GM21381 (cell line): ENCODE data around the gene NAA35.
"Not testable (repeated sequence)": the region's sequence is repeated elsewhere in the genome, so short reads cannot be mapped to it uniquely, and the experiment has no call there.

Source experiments
- ATAC-seq: cut with Tn5 transposase; IDR thresholded peaks from one replicate; pipeline ENCODE4 v1.9.1; 2021; ENCODE audit warnings: mild to moderate bottlenecking, moderate library complexity; ENCODE audit not compliant: unreplicated experiment

The NAA35 gene

DNA sequence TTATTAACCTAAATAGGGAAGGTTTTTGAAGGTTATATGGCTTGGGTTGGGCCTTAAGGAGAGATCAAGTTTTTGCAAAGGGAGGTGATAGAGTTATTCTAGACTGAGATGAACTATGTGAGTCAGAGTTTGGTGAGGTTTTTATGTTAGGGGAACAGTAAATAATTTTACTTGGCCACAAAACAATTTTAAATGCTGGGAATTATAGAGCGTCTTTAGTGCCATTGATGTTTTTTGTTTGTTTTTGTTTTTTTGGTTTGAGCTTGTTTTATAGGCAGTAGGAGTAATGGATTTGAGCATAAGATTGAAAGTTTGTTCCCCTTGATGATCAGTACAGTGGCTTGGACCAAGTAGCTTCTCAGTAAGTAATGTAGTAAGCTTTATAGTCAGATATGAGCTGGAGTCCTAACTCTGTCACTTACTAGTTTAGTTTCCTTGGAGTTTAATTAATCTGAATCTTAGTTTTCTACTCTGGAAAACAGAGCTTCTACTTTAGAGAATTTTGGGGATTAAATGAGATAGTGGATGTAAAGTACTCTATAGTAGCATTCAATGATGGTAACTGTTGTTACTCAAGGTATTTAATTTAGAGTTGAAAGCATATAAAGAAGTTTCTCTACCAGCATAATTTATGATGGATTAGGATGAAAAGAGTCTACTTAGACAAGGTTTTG is 2.9 kb downstream of the NAA35 start:
- ATAC-seq: no peak

DNA sequence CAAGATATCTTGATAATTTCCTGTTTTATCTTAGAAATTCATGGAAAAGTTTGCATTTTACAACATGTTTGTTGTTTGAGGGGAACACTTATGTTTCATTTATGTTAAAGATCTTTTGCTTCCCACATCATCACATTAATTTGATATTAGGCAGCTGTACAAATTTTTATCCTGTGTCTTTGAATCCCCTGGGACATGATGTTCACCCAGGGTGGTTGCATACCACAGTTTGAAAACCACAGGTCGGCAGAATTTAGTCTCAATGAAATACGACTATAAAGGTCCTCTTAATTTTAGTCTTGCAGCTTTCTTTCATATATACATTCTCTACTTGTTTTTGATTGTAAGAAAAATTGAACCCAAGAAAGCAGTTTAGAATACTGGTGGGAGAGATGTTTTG is 3.7 kb downstream of the NAA35 start:
- no peak for ATAC-seq

DNA sequence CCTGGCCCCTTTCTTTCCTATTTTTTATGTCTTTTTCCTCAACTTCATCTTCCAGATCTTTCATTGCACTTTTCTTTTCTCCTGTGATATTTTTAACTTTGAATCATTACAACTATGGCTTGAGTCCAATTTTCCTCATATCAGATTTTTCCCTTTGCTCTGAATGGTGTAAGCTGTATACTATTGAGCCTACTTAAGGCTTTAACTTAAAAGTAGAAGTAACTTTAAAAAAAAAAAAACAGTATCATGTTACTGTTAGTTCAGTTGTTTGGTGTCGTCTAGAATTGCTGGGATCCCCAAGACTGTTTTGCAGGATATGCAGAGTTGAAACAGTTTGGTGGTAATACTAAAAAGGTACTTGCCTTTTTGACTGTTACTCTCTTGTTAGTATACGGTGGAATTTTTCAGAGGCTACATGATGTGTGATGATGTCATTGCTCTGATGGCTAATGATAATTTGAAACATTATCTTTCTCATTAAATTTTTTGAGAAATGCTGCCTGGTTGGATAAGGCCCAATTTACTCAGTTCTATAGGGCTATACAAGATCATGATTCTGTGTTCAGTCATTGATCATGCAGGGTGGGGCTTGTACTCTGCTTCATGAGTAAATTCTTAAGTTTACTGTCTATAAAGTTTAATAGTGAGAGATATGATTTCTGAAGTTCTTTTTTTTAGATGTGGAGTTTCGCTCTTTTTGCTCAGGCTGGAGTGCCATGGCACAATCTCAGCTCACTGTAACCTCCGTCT is 8.8 kb downstream of the NAA35 start:
- ATAC-seq: no peak

- ATAC-seq: no peak
These were observed 19.0 kb downstream of the NAA35 start for GRCh38 chr9:85959955-85960354.

DNA sequence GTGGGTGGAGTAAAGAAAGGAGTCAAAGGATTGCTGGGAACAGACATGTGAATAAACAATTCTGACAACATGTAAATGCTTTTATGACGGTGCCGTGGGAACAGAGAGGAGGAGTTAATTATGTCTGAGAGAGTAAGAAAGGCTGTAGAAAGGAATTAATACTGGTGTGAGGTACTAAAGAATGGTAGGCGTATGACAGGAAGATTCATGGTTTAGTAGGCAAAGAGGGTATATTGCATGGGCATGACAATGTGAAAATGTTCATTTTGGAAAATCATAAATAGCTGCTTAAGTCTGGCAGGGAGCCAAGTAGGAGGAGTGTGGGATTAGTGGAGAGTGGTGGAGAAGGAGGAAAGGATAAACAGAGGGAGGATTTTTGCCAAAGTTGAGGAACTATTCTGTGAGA is 19.7 kb downstream of the NAA35 start:
- ATAC-seq: no peak

DNA sequence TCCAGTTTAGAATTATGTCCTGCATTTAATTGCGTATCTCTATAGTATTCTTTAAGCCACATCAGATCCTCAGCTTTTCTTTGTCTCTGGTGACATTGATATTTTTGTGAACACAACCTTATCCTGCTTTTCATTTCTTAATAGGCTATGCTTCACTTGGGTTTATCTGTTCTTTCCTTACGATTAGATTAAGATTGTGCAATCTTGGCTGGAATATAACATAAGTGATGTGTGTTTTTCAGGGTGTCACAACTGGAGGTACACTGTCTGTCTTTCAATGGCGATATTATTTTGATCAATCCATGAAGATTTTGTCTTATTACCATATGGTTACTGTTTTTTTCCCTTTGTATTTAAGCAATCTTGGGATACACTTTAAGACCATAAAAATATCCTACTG is 23.6 kb downstream of the NAA35 start:
- no peak for ATAC-seq

- ATAC-seq: no peak
These were observed 24.0 kb downstream of the NAA35 start for GRCh38 chr9:85964949-85965348.

- ATAC-seq: no peak
These were observed 28.8 kb downstream of the NAA35 start for GRCh38 chr9:85969727-85970126.

GRCh38 chr9:85971731-85972130 is 30.8 kb downstream of the NAA35 start:
- no peak for ATAC-seq

- no peak for ATAC-seq
These were observed 32.3 kb downstream of the NAA35 start for GRCh38 chr9:85973238-85973637.

- ATAC-seq: not testable (repeated sequence)
These were observed 33.2 kb downstream of the NAA35 start for GRCh38 chr9:85974055-85974547.

DNA sequence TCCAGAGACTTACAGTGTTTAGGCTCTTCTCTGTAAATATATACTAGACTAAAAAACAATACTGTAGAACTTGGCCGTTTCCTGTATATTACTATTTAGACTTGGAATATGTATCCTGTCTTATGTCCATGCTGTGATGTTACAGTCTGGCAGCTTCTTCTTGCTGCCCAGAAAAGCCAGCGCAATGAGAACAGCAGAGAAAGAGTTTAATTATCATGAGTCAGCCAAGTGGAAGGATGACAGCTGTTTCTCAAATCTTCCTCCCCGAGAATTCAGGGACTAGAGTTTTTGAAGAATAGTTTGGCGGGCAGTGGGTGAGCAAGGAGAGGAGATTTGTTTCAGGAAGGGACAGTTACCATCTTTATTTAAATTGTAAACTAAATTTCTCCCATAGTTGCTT is 37.5 kb downstream of the NAA35 start:
- ATAC-seq: no peak

- no peak for ATAC-seq
These were observed 40.4 kb downstream of the NAA35 start for GRCh38 chr9:85981369-85981768.

DNA sequence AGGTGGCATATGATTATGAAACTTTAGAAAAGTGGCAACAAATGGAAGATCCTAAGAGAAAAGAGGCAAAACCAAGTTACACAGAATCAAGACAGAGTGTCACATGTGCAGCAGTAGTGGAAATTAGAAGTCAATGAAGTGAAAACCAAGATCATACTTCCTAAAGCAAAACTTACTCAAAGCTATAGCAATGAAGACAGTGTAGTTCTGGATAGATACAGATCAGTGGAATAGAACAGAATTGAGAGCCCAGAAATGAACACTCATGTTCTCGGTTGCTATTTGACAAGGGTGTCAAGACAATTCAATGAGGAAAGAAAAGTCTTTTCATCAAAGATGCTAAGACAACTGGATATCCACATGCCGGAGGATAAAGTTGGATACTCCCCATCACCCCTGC is 43.5 kb downstream of the NAA35 start:
- no peak for ATAC-seq

GRCh38 chr9:85987236-85987635 is 46.3 kb downstream of the NAA35 start:
- ATAC-seq: no peak

DNA sequence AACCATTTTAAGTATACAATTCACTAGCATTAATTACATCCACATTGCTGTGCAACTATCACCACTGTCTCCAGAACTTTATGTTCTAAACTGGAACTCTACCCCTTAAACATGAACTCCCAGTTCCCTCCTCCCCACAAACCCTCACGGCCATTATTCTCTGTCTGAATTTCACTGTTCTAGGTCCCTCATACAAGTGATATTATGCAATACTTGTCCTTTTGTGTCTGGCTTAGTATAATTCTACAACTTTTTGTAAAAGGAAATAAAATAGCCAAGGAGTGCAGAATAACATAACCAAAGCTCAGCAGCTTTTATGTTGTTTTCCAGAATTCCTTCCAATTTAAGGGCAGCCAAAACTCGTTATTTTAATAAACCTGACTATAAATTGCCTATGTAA is 53.2 kb downstream of the NAA35 start:
- no peak for ATAC-seq

GRCh38 chr9:85995097-85995496 is 54.2 kb downstream of the NAA35 start:
- ATAC-seq: no peak

GRCh38 chr9:85995599-85995998 is 54.7 kb downstream of the NAA35 start:
- no peak for ATAC-seq

DNA sequence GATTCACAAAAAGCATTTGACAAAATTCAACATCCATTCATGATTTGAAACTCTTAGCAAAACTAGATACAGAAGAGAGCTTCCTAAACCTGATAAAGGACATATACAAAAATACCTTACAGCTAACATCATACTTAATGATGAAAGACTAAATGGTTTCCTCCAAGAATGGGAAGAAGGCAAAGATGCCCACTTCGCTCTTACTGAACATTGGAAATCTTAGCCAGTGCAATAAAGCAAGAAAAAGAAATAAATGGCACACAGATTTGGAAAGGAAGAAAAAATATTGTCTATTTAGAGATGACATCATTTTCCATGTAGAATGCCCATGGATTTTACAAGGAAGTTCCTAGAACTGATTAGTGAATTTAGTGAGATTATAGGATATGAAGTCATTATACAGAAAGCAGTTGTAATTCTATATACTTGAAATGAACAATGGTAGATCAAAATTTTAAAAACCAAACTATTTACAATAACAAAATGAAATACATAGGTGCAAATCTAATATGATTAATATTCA is 64.4 kb downstream of the NAA35 start:
- ATAC-seq: no peak

DNA sequence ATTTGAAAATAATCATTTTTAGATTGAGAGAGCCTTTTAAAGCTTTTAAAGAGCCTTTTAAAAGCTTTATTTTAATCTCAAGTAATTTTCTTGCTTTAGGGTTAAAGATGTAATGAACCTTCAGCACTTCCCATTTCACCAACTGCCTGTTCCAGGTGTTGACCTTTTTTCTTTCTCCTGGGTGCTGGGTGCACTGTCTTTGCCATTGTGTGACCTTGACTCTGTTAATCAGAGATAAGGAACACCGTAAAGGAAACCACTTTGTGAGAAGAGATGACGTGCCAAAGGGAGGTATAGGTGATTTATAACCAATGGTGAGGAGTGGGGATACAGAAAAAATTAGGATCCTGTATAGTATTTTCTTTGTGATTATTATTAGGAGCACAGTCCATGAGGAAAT is 68.2 kb downstream of the NAA35 start:
- no peak for ATAC-seq

DNA sequence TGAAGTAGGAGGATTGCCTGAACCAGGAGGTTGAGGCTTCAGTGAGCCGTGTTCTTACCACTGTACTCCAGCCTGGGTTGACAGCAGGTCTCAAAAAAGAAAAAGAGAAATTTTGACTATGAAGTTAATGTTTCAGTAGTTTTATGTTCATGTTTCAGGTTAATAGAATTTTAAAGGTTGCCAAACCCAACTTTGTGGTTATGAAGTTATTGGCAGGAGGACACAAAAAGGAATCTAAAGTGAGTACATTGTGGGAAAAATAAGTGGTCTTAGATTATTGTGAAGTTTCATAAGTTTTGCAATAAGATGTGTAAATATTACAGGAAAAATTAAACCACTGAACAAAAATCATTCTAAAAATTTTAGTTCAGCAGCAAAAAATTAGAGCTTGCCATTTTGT is 79.8 kb downstream of the NAA35 start:
- ATAC-seq: no peak

DNA sequence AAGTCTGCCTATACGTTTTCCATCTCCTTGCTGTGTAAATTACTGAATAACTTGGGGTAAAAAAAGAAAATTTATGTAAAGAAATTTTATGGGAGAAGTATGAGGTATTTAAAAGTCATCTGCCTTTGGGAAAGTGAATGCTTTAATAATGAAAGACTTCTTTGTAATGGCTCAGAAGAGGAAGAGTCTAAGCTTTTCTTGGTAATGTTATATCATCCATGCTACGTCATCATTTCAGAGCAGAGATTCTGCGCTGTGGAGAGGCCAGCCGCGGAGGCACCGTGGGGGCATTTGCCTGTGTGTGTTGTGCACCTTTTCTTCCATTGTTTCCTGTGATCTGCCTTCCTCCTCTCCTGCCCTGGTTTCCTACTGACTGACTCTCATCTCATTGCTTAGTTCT is 80.2 kb downstream of the NAA35 start:
- ATAC-seq: no peak
